Measurements from ENCODE around the gene PCSK6. TPM values are rescaled to one million over a fixed set of nuclear protein-coding genes. Genes with fewer than 3 reads are reported as not detected.

PCSK6 gene
- polyA plus RNA-seq, 3 donors, result 0.05 to 0.10 TPM; not detected in 1

GRCh38 chr15:101502572-101503295 lies 13.2 kb upstream of the PCSK6 start:
- Mint-ChIP-seq H3K27ac (no peak overlapping the region), H3K4me1 (peaks cover 18% of the 10 kb centered on the region), H3K36me3 (no peaks in the 10 kb centered on the region), H3K4me3 (no peak overlapping the region), H3K27me3 (ENCODE audit: low read depth in 3 of 3) (peaks cover 34 to 53% (median 48%) of the 10 kb centered on the region in 3 donors), H3K9me3 (no peaks in the 10 kb centered on the region)
- intact Hi-C loops (cut with micrococcal nuclease), result loop anchor here in 1 of 2 donors (10.0 kb wide), 1 partner anchor 152 kb away; the partner anchor contains the start of gene TM2D3
- H3K36me3 ChIP-seq (replicated peaks in 1 of 2; ENCODE audit: control insufficient read depth in 1 of 2, insufficient read depth in 2 of 2, low read length in 2 of 2), result no peaks in the 10 kb centered on the region
- no peaks in the 10 kb centered on the region for H3K9me3 ChIP-seq (replicated peaks in 1 of 2; ENCODE audit: control insufficient read depth in 1 of 2, insufficient read depth in 1 of 2, low read length in 2 of 2)
- H3K4me3 ChIP-seq (replicated peaks in 1 of 3; ENCODE audit: low read depth in 2 of 3, low read length in 3 of 3), result no peak overlapping the region
- H2AFZ ChIP-seq (ENCODE audit: insufficient read depth, low read depth, low read length, poor library complexity, severe bottlenecking), result no peak overlapping the region
- no peak for TF ChIP-seq CTCF (IDR thresholded peaks at IDR 0.05)
- no peak overlapping the region for H3K27ac ChIP-seq (ENCODE audit: low read depth in 1 of 2, low read length in 2 of 2)
- no peaks in the 10 kb centered on the region for H4K20me1 ChIP-seq (ENCODE audit: insufficient read depth, low read length)
- H3K79me2 ChIP-seq (ENCODE audit: insufficient read depth, low read length), result no peaks in the 10 kb centered on the region
- DNase-seq, result no peak
- H3K4me2 ChIP-seq (replicated peaks; ENCODE audit: extremely low read depth, low read length, poor library complexity, severe bottlenecking), result no peak overlapping the region
- no peak overlapping the region for H3K9ac ChIP-seq (ENCODE audit: insufficient read depth, low read length, poor library complexity, severe bottlenecking)
- peaks cover 0 to 31% of the 10 kb centered on the region in 2 donors for H3K27me3 ChIP-seq (ENCODE audit: control insufficient read depth in 2 of 2, insufficient read depth in 2 of 2, low read length in 2 of 2)
- WGBS (ENCODE audit: insufficient coverage), result 86% methylated on average over 12 of the region's 23 CpGs
- H3K4me1 ChIP-seq (ENCODE audit: control insufficient read depth in 1 of 2, insufficient read depth in 2 of 2, low read length in 2 of 2), result peaks cover 17 to 19% of the 10 kb centered on the region in 2 donors

GRCh38 chr15:101501703-101502373 lies 12.3 kb upstream of the PCSK6 start:
- Histone ChIP-seq H3K27ac (ENCODE audit: low read depth in 1 of 2, low read length in 2 of 2) (no peak overlapping the region), H3K36me3 (replicated peaks in 1 of 2; ENCODE audit: control insufficient read depth in 1 of 2, insufficient read depth in 2 of 2, low read length in 2 of 2) (no peaks in the 10 kb centered on the region), H3K4me3 (replicated peaks in 1 of 3; ENCODE audit: low read depth in 2 of 3, low read length in 3 of 3) (no peak overlapping the region), H3K9me3 (replicated peaks in 1 of 2; ENCODE audit: control insufficient read depth in 1 of 2, insufficient read depth in 1 of 2, low read length in 2 of 2) (no peaks in the 10 kb centered on the region), H3K79me2 (ENCODE audit: insufficient read depth, low read length) (no peaks in the 10 kb centered on the region), H3K9ac (ENCODE audit: insufficient read depth, low read length, poor library complexity, severe bottlenecking) (no peak overlapping the region), H3K4me2 (replicated peaks; ENCODE audit: extremely low read depth, low read length, poor library complexity, severe bottlenecking) (peak overlapping the region; percentile 29), H3K4me1 (ENCODE audit: control insufficient read depth in 1 of 2, insufficient read depth in 2 of 2, low read length in 2 of 2) (peaks cover 17 to 19% of the 10 kb centered on the region in 2 donors), H4K20me1 (ENCODE audit: insufficient read depth, low read length) (no peaks in the 10 kb centered on the region), H3K27me3 (ENCODE audit: control insufficient read depth in 2 of 2, insufficient read depth in 2 of 2, low read length in 2 of 2) (peaks cover 0 to 28% of the 10 kb centered on the region in 2 donors), H2AFZ (ENCODE audit: insufficient read depth, low read depth, low read length, poor library complexity, severe bottlenecking) (peak overlapping the region; percentile 59)
- peaks cover 0 to 2% (median 0%) of the 10 kb centered on the region in 7 donors for H3K9me3 Mint-ChIP-seq
- no peaks in the 10 kb centered on the region for H3K36me3 Mint-ChIP-seq
- H3K27me3 Mint-ChIP-seq (ENCODE audit: low read depth in 3 of 3), result peaks cover 40 to 55% (median 52%) of the 10 kb centered on the region in 3 donors
- peak; percentile 73 for TF ChIP-seq CTCF (IDR thresholded peaks at IDR 0.05)
- H3K4me1 Mint-ChIP-seq, result peaks cover 18% of the 10 kb centered on the region
- peak in 2 of 3 donors; percentile 24 to 63 for DNase-seq
- WGBS (ENCODE audit: insufficient coverage), result 9% methylated on average over 20 of the region's 23 CpGs
- H3K4me3 Mint-ChIP-seq, result peak overlapping the region; percentile 39 to 63
- peak overlapping the region in 2 of 7 donors; percentile 27 to 36 for H3K27ac Mint-ChIP-seq
- intact Hi-C loops (cut with micrococcal nuclease), result loop anchor here in 1 of 2 donors (10.0 kb wide), 1 partner anchor 153 kb away; the partner anchor contains the start of gene TM2D3

All from CD14-positive monocyte (primary cell).